GM23248 (cell line): ENCODE results near the gene SETX. TPM values are rescaled to one million over a fixed set of nuclear protein-coding genes. Genes with fewer than 3 reads are reported as not detected.

Source experiments
- DNase-seq: peaks from one replicate; pipeline ENCODE4 v3.0.0-alpha.2; 2015
- H2AFZ ChIP-seq: fragments of 200-600 bp; sonication (generic); 2 replicates; pipeline ENCODE4 v1.6.1; 2016; ENCODE audit warnings: antibody characterized with exemption
- H3F3A ChIP-seq: fragments of 200-600 bp; sonication (generic); 2 replicates; pipeline ENCODE4 v1.6.1; 2016; ENCODE audit warnings: mild to moderate bottlenecking, antibody characterized with exemption, mixed run types; ENCODE audit not compliant: insufficient read depth
- H3K27ac ChIP-seq: fragments of 200-600 bp; sonication (generic); 2 replicates; pipeline ENCODE4 v1.5.1; 2016; ENCODE audit warnings: mild to moderate bottlenecking
- H3K27me3 ChIP-seq: fragments of 200-600 bp; sonication (generic); replicated peaks from 2 replicates; pipeline ENCODE4 v1.6.1; 2016; ENCODE audit warnings: mild to moderate bottlenecking; ENCODE audit not compliant: insufficient read depth
- H3K36me3 ChIP-seq: fragments of 200-600 bp; sonication (generic); 2 replicates; pipeline ENCODE4 v1.6.1; 2016; ENCODE audit warnings: low read depth, mild to moderate bottlenecking
- H3K4me1 ChIP-seq: fragments of 200-600 bp; sonication (generic); 2 replicates; pipeline ENCODE4 v1.6.1; 2016; ENCODE audit warnings: mild to moderate bottlenecking; ENCODE audit not compliant: insufficient read depth
- H3K4me2 ChIP-seq: fragments of 200-600 bp; sonication (generic); one replicate; pipeline ENCODE4 v1.6.1; 2016; ENCODE audit warnings: mild to moderate bottlenecking; ENCODE audit not compliant: unreplicated experiment
- H3K4me3 ChIP-seq: fragments of 200-600 bp; sonication (generic); 2 replicates; pipeline ENCODE4 v1.5.1; 2016; ENCODE audit warnings: mild to moderate bottlenecking
- H3K79me2 ChIP-seq: fragments of 200-600 bp; sonication (generic); 2 replicates; pipeline ENCODE4 v1.6.1; 2016; ENCODE audit warnings: mild to moderate bottlenecking; ENCODE audit not compliant: insufficient read depth
- H3K9ac ChIP-seq: fragments of 200-600 bp; sonication (generic); 2 replicates; pipeline ENCODE4 v1.6.1; 2016; ENCODE audit warnings: mild to moderate bottlenecking
- H3K9me2 ChIP-seq: fragments of 200-600 bp; sonication (generic); 2 replicates; pipeline ENCODE4 v1.6.1; 2016; ENCODE audit warnings: mixed run types, mild to moderate bottlenecking, moderate library complexity; ENCODE audit not compliant: insufficient read depth
- H3K9me3 ChIP-seq: fragments of 200-600 bp; sonication (generic); one replicate; pipeline ENCODE4 v1.6.1; 2017; ENCODE audit warnings: low read depth
- H4K20me1 ChIP-seq: fragments of 200-600 bp; sonication (generic); 2 replicates; pipeline ENCODE4 v1.6.0; 2016; ENCODE audit not compliant: insufficient read depth
- EZH2 ChIP-seq: fragments of 200-600 bp; sonication (generic); IDR thresholded peaks from 2 replicates; pipeline ENCODE4 v1.6.1; 2018; ENCODE audit warnings: antibody characterized with exemption, mild to moderate bottlenecking; ENCODE audit not compliant: insufficient read depth, poor library complexity, severe bottlenecking
- EZH2phosphoT487 ChIP-seq: fragments of 200-600 bp; sonication (generic); IDR thresholded peaks from 2 replicates; pipeline ENCODE4 v1.6.1; 2018; ENCODE audit warnings: antibody characterized with exemption, moderate library complexity, mild to moderate bottlenecking, low read depth; ENCODE audit not compliant: insufficient read depth
- WGBS, 2 experiments: methylation state at CpG; one replicate each; pipeline ENCODE4 v1.1.6; 2015 to 2017; ENCODE audit warnings: low lambda C conversion rate in 2 of 2, low coverage in 1 of 2; ENCODE audit errors: missing lambda C conversion rate in 2 of 2; 5-methylcytosine and 5-hydroxymethylcytosine counted together
- in situ Hi-C: fragments of 300-500 bp; cut with MboI; formaldehyde crosslinking; loops from 2 replicates; pipeline ENCODE4 v1.15.0; 2020
- polyA plus RNA-seq: library from polyadenylated mRNA; unstranded; fragments of >200 nt; fragmentation: Nextera tagmentation; extraction: Ambion mirVana; gene quantifications from 2 replicates; pipeline ENCODE4 v1.2.1, GENCODE V29; 2016
- total RNA-seq: library from RNA; depleted of rRNA; stranded (reverse); fragments of >200 nt; shearing (Covaris generic); gene quantifications from 2 replicates; pipeline ENCODE4 v1.2.3, GENCODE V29; 2014

SETX gene
- total and polyA plus RNA-seq, 2 experiments from 2014 or later, result 15.6 to 47.3 TPM

- Histone ChIP-seq H3K79me2 (no peaks in the 10 kb centered on the region), H3K4me1 (no peaks in the 10 kb centered on the region), H3K36me3 (peaks cover 39% of the 10 kb centered on the region), H3K27ac (no peak overlapping the region), H3K4me3 (no peak overlapping the region), H3K9me2 (no peaks in the 10 kb centered on the region), H4K20me1 (no peaks in the 10 kb centered on the region), H2AFZ (no peak overlapping the region), H3K27me3 (no peaks in the 10 kb centered on the region), H3K4me2 (no peak overlapping the region), H3F3A (no peaks in the 10 kb centered on the region), H3K9ac (no peak overlapping the region), H3K9me3 (no peaks in the 10 kb centered on the region)
- DNase-seq, result no peak
- 82 to 84% methylated on average over 11 of the region's 11 CpGs for whole genome bisulfite sequencing, 2 experiments
- TF ChIP-seq EZH2 (no peak), EZH2phosphoT487 (no peak)
- in situ Hi-C loops, result no loop called here
Observed at GRCh38 chr9:132395560-132395959, 40.8 kb upstream of the SETX start.

GRCh38 chr9:132391449-132391848 lies 36.7 kb upstream of the SETX start:
- H3K9me3 ChIP-seq, result no peaks in the 10 kb centered on the region
- no peaks in the 10 kb centered on the region for H3K27me3 ChIP-seq
- H3K36me3 ChIP-seq, result peaks cover 61% of the 10 kb centered on the region
- H3K9me2 ChIP-seq, result no peaks in the 10 kb centered on the region
- TF ChIP-seq EZH2phosphoT487 (no peak), EZH2 (no peak)
- no peak overlapping the region for H2AFZ ChIP-seq
- H3K4me2 ChIP-seq, result no peak overlapping the region
- in situ Hi-C loops, result no loop called here
- no peak for DNase-seq
- 91 to 92% methylated on average over 11 of the region's 11 CpGs for WGBS, 2 experiments
- H3K79me2 ChIP-seq, result no peaks in the 10 kb centered on the region
- H4K20me1 ChIP-seq, result no peaks in the 10 kb centered on the region
- H3K9ac ChIP-seq, result no peak overlapping the region
- no peak overlapping the region for H3K27ac ChIP-seq
- no peaks in the 10 kb centered on the region for H3F3A ChIP-seq
- H3K4me3 ChIP-seq, result no peak overlapping the region
- H3K4me1 ChIP-seq, result no peaks in the 10 kb centered on the region

DNA sequence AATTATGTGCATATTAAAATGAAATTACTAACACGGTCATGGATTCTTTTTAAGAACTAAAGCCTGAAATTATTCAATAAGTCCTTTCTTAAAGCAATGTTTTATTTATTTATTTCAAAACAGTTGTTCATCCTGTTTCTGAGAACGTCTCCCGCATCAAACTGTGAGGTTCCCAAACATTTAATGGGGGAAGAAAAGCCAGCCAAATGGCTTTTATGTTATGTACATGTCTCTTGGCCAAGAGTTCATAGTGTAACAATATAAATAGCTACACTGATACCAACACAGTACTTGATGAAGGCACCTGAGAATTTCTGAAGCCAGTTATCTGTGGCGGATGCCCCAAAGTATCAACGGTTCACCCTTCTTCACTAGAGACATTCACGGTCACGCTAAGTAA lies 36.2 kb upstream of the SETX start:
- no peak for TF ChIP-seq EZH2phosphoT487
- no peak for TF ChIP-seq EZH2
- H3F3A ChIP-seq, result no peaks in the 10 kb centered on the region
- no peaks in the 10 kb centered on the region for H3K79me2 ChIP-seq
- no peaks in the 10 kb centered on the region for H3K4me1 ChIP-seq
- H2AFZ ChIP-seq, result no peak overlapping the region
- H3K9me2 ChIP-seq, result no peaks in the 10 kb centered on the region
- H3K27me3 ChIP-seq, result no peaks in the 10 kb centered on the region
- in situ Hi-C loops, result no loop called here
- WGBS, 2 experiments, result 76% methylated on average over 7 of the region's 7 CpGs
- H4K20me1 ChIP-seq, result no peaks in the 10 kb centered on the region
- H3K4me2 ChIP-seq, result no peak overlapping the region
- no peak overlapping the region for H3K9ac ChIP-seq
- no peaks in the 10 kb centered on the region for H3K9me3 ChIP-seq
- peaks cover 63% of the 10 kb centered on the region for H3K36me3 ChIP-seq
- DNase-seq, result no peak
- H3K27ac ChIP-seq, result no peak overlapping the region
- no peak overlapping the region for H3K4me3 ChIP-seq

DNA sequence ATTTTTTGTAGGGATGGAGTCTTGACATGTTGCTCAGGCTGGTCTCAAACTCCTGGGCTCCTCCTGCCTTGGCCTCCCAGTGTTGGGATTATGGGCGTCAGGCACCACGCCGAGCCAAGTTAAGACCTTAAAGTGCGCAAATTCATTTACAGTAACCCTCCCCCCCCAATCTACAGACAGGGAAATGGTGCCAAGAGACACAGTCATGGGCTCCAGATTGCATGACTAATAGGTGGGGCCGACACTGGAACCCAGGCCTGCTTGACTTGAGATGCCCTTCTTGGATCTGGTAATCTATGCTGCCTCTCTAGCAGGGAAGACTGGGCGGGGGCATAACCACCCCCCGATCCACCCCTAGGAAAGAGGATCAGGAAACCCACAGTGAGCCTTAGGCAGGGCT lies 32.3 kb upstream of the SETX start:
- no peaks in the 10 kb centered on the region for H3K9me3 ChIP-seq
- H3K27me3 ChIP-seq, result no peaks in the 10 kb centered on the region
- no peak overlapping the region for H3K27ac ChIP-seq
- H3K36me3 ChIP-seq, result peaks cover 55% of the 10 kb centered on the region
- no peaks in the 10 kb centered on the region for H3K4me1 ChIP-seq
- WGBS, 2 experiments, result 93 to 97% methylated on average over 7 of the region's 7 CpGs
- H3K9ac ChIP-seq, result no peak overlapping the region
- H2AFZ ChIP-seq, result no peak overlapping the region
- TF ChIP-seq EZH2 (no peak), EZH2phosphoT487 (no peak)
- no peak for DNase-seq
- no peaks in the 10 kb centered on the region for H3K79me2 ChIP-seq
- H3K4me2 ChIP-seq, result no peak overlapping the region
- H3K4me3 ChIP-seq, result no peak overlapping the region
- in situ Hi-C loops, result no loop called here
- H3F3A ChIP-seq, result no peaks in the 10 kb centered on the region
- no peaks in the 10 kb centered on the region for H4K20me1 ChIP-seq
- no peaks in the 10 kb centered on the region for H3K9me2 ChIP-seq

DNA sequence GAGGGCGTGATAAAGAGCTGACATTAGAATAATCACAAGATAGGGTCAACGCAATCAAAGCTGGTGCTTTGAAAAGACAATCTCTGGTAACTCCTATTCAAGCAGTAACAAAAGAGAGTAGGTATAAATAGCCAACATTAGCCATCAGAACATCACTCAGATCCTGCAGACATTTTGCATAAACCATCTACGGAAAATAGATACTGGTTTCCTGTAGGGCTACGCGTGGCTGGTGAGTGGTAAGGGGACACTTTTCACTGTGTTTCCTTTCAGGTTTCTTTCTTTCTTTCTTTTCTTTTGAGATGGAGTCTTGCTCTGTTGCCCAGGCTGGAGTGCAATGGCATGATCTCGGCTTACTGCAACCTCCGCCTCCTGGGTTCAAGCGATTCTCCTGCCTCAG lies 29.6 kb upstream of the SETX start:
- H3K36me3 ChIP-seq, result peaks cover 30% of the 10 kb centered on the region; the same call in 1 of the 2 replicates
- H4K20me1 ChIP-seq, result no peaks in the 10 kb centered on the region
- in situ Hi-C loops, result no loop called here
- no peaks in the 10 kb centered on the region for H3K27me3 ChIP-seq
- H2AFZ ChIP-seq, result no peak overlapping the region
- no peak for DNase-seq
- no peak overlapping the region for H3K4me3 ChIP-seq
- TF ChIP-seq EZH2phosphoT487 (no peak), EZH2 (no peak)
- H3K9me2 ChIP-seq, result no peaks in the 10 kb centered on the region
- no peak overlapping the region for H3K4me2 ChIP-seq
- H3K4me1 ChIP-seq, result no peaks in the 10 kb centered on the region
- no peaks in the 10 kb centered on the region for H3K9me3 ChIP-seq
- no peaks in the 10 kb centered on the region; the same call in 1 of the 2 replicates for H3F3A ChIP-seq
- WGBS, 2 experiments, result 92 to 100% methylated on average over 7 to 8 of the region's 8 CpGs
- no peaks in the 10 kb centered on the region for H3K79me2 ChIP-seq
- no peak overlapping the region for H3K27ac ChIP-seq
- H3K9ac ChIP-seq, result no peak overlapping the region
